CD4-positive, alpha-beta memory T cell (primary cell): ENCODE data around the gene ACTR2. TPM values are rescaled to one million over a fixed set of nuclear protein-coding genes. Genes with fewer than 3 reads are reported as not detected.
"Not testable (repeated sequence)": the region's sequence is repeated elsewhere in the genome, so short reads cannot be mapped to it uniquely, and the experiment has no call there.

Experiments used
- CTCF ChIA-PET: fragments of 350-600 bp; sonication (Branson Sonifier 250); formaldehyde crosslinking; loops from one replicate; lab custom pipeline; 2021; ENCODE audit warnings: inconsistent platforms; ENCODE audit not compliant: partially characterized antibody; lab: Charles Lee
- POLR2A ChIA-PET: fragments of 350-600 bp; sonication (Branson Sonifier 250); formaldehyde crosslinking; loops from one replicate; lab custom pipeline; 2021; ENCODE audit not compliant: partially characterized antibody; lab: Charles Lee
- DNase-seq, 5 donors: peaks; one replicate each; pipeline versions ENCODE4 v3.0.0 to v3.0.0-alpha.2; 2020 to 2022; ENCODE audit warnings: mixed read lengths in 1 of 5
- H3K27ac ChIP-seq: one replicate; pipeline ENCODE4 v1.7.0; 2013; ENCODE audit warnings: low read depth, low read length
- H3K27me3 ChIP-seq: 2 replicates; pipeline ENCODE4 v1.7.0; 2013; ENCODE audit warnings: mild to moderate bottlenecking, low read length, moderate library complexity; ENCODE audit not compliant: insufficient read depth
- H3K36me3 ChIP-seq: 2 replicates; pipeline ENCODE4 v1.7.0; 2013; ENCODE audit warnings: mild to moderate bottlenecking, low read length, moderate library complexity; ENCODE audit not compliant: insufficient read depth
- H3K4me1 ChIP-seq: 2 replicates; pipeline ENCODE4 v1.7.0; 2013; ENCODE audit warnings: mild to moderate bottlenecking, low read length, moderate library complexity; ENCODE audit not compliant: insufficient read depth
- H3K4me3 ChIP-seq, 2 donors: one replicate each; pipeline ENCODE4 v1.7.0; 2013; ENCODE audit warnings: low read length in 2 of 2, mild to moderate bottlenecking in 1 of 2
- H3K9me3 ChIP-seq, 2 donors: one replicate each; pipeline ENCODE4 v1.7.0; 2013; ENCODE audit warnings: low read length in 2 of 2, control low read depth in 1 of 2; ENCODE audit not compliant: control insufficient read depth in 1 of 2
- H3K27ac Mint-ChIP-seq, 7 donors: one replicate each; pipeline ENCODE4 v1.8.0; 2020 to 2021; ENCODE audit warnings: mixed read lengths in 7 of 7, mild to moderate bottlenecking in 6 of 7, inconsistent platforms in 3 of 7, moderate library complexity in 3 of 7
- H3K27me3 Mint-ChIP-seq, 2 donors: one replicate each; pipeline ENCODE4 v1.8.0; 2020 to 2021; ENCODE audit warnings: mixed read lengths in 2 of 2
- H3K36me3 Mint-ChIP-seq, 2 donors: one replicate each; pipeline ENCODE4 v1.8.0; 2020 to 2021; ENCODE audit warnings: mixed read lengths in 2 of 2, inconsistent platforms in 1 of 2, mild to moderate bottlenecking in 1 of 2
- H3K4me1 Mint-ChIP-seq, 4 donors: one replicate each; pipeline ENCODE4 v1.8.0; 2020 to 2021; ENCODE audit warnings: mixed read lengths in 4 of 4, mild to moderate bottlenecking in 1 of 4
- H3K4me3 Mint-ChIP-seq, 8 donors: one replicate each; pipeline ENCODE4 v1.8.0; 2020 to 2021; ENCODE audit warnings: mixed read lengths in 8 of 8, mild to moderate bottlenecking in 7 of 8, moderate library complexity in 6 of 8, inconsistent platforms in 3 of 8
- H3K9me3 Mint-ChIP-seq, 8 donors: one replicate each; pipeline ENCODE4 v1.8.0; 2020 to 2021; ENCODE audit warnings: mixed read lengths in 8 of 8, mild to moderate bottlenecking in 5 of 8, inconsistent platforms in 3 of 8, moderate library complexity in 1 of 8
- intact Hi-C: fragments of 100-400 bp; cut with micrococcal nuclease; formaldehyde crosslinking; loops from one replicate; pipeline ENCODE4 v1.15.1; 2023
- polyA plus RNA-seq, 2 donors: library from polyadenylated mRNA; unstranded; fragments of 300-500 nt; fragmentation: Illumina TruSeq; gene quantifications; one replicate each; pipeline ENCODE4 v1.2.3, GENCODE V29; 2021
- total RNA-seq, 2 experiments: library from RNA; stranded (reverse); gene quantifications; one replicate each; pipeline ENCODE4 v1.2.3, GENCODE V29; 2021

Gene ACTR2
- total and polyA plus RNA-seq, 4 experiments from 2014 or later = 289 to 312 (median 295) TPM

DNA sequence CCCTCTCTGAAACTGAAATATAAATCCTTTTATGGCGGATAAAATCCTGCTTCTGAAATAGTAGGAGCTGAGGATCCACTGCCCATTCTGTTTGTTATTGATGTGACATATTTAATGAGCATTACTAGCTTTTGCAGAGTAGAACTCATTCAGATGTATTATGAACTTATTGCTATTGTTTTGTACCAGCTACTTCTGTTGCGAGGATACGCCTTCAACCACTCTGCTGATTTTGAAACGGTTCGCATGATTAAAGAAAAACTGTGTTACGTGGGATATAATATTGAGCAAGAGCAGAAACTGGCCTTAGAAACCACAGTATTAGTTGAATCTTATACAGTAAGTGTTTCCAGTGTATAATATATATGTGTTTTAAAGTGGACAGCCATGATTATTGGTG, 27.7 kb downstream of the ACTR2 start:
- peaks cover 24 to 69% of the 10 kb centered on the region in 2 donors for H3K36me3 Mint-ChIP-seq

DNA sequence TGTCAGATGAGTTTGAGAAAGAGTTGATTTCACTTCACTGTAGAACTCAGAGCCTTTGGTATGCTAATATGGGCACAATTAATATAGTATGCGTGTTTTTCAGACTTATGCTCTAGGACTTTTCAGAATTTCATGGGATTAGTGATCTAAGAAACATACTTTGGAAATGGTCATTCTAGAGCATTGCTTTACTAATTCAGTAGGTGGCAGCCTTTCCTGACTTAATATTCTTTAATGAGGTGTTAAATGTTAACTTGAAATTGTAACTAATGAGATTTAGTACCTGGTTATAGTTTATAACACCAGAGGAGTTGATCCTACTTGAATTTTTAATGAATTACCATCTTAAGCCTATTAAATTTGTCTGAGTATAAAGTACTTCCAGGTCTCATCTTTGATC, 28.4 kb downstream of the ACTR2 start:
- H3K4me3 ChIP-seq = no peak overlapping the region
- peak overlapping the region in 1 of 7 donors; percentile 32 for H3K27ac Mint-ChIP-seq
- peaks cover 15 to 32% (median 26%) of the 10 kb centered on the region in 4 donors for H3K4me1 Mint-ChIP-seq
- no peaks in the 10 kb centered on the region for H3K4me1 ChIP-seq
- H3K9me3 Mint-ChIP-seq = no peaks in the 10 kb centered on the region
- H3K36me3 Mint-ChIP-seq = peaks cover 19 to 67% of the 10 kb centered on the region in 2 donors
- POLR2A ChIA-PET = no interaction called here
- no peaks in the 10 kb centered on the region for H3K9me3 ChIP-seq
- CTCF ChIA-PET = interaction anchor here (0.8 kb wide), 1 partner anchor 13 kb away, joined by 3 read pairs; no protein-coding TSS in a partner anchor
- H3K36me3 ChIP-seq = peaks cover 41% of the 10 kb centered on the region
- no peaks in the 10 kb centered on the region for H3K27me3 Mint-ChIP-seq
- no peaks in the 10 kb centered on the region for H3K27me3 ChIP-seq
- no peak for DNase-seq
- no peak overlapping the region for H3K27ac ChIP-seq
- H3K4me3 Mint-ChIP-seq = no peak overlapping the region
- intact Hi-C loops = no loop called here

More for the DNA sequence above, 27.7 kb downstream of the ACTR2 start:
- Histone ChIP-seq H3K9me3 (no peaks in the 10 kb centered on the region), H3K4me1 (no peaks in the 10 kb centered on the region), H3K36me3 (peaks cover 41% of the 10 kb centered on the region), H3K27ac (no peak overlapping the region), H3K27me3 (no peaks in the 10 kb centered on the region), H3K4me3 (no peak overlapping the region)
- Mint-ChIP-seq H3K4me3 (no peak overlapping the region), H3K4me1 (peaks cover 16 to 35% (median 25%) of the 10 kb centered on the region in 4 donors), H3K27ac (peak overlapping the region in 1 of 7 donors; percentile 32), H3K9me3 (no peaks in the 10 kb centered on the region), H3K27me3 (no peaks in the 10 kb centered on the region)
- intact Hi-C loops = no loop called here
- POLR2A ChIA-PET = no interaction called here
- no peak for DNase-seq
- CTCF ChIA-PET = no interaction called here

DNA sequence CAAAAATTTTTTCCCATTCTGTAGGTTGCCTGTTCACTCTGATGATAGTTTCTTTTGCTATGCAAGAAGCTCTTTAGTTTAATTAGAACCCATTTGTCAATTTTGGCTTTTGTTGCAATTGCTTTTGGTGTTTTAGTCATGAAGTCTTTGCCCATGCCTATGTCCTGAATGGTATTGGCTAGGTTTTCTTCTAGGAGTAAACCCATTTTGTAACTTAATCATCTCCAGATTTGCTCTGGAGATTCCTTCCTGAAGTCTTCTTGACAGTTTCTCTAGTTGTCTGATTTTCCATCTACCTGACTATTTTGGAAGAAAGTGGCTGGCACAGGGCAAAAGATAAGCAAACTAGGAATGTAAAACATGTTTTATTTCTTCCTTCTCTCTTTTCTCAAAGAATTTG, 30.2 kb downstream of the ACTR2 start:
- POLR2A ChIA-PET = interaction anchor here (1.8 kb wide), 1 partner anchor 30 kb away, joined by 4 read pairs; the partner anchor contains the start of gene ACTR2
- CTCF ChIA-PET, H3K27ac ChIP-seq, H3K9me3 ChIP-seq, H3K4me3 Mint-ChIP-seq, intact Hi-C loops, H3K27me3 Mint-ChIP-seq, H3K9me3 Mint-ChIP-seq, H3K4me3 ChIP-seq, H3K27me3 ChIP-seq, DNase-seq, H3K4me1 ChIP-seq: not testable (repeated sequence)
- Mint-ChIP-seq H3K36me3 (peaks cover 21 to 67% of the 10 kb centered on the region in 2 donors), H3K4me1 (peaks cover 14 to 31% (median 23%) of the 10 kb centered on the region in 4 donors), H3K27ac (peak overlapping the region in 4 of 7 donors; percentile 37 to 75 (median 44))
- H3K36me3 ChIP-seq = peaks cover 37% of the 10 kb centered on the region

DNA sequence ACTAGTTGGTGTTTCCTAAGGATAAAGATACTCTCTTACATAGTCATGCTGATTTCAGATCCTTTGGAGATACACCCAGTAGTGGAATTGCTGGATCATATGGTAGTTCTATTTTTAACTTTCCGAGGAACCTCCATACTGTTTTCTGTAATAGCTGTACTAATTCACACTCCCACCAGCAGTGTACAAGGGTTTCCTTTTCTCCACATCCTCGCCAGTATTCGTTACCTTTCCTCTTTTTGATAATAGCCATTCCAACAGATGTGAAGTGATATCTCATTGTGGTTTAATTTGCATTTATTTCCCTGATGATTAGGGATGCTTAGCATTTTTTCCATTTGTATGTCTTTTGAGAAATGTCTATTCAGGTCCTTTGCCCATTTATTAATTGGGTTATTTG, 34.0 kb downstream of the ACTR2 start:
- Histone ChIP-seq H3K27ac (no peak overlapping the region), H3K27me3 (no peaks in the 10 kb centered on the region), H3K4me3 (no peak overlapping the region), H3K36me3 (peaks cover 38% of the 10 kb centered on the region), H3K9me3 (no peaks in the 10 kb centered on the region), H3K4me1 (peaks cover 4% of the 10 kb centered on the region)
- ChIA-PET POLR2A (no interaction called here), CTCF (no interaction called here)
- DNase-seq = no peak
- Mint-ChIP-seq H3K36me3 (peaks cover 38 to 68% of the 10 kb centered on the region in 2 donors), H3K4me3 (no peak overlapping the region), H3K27ac (peak overlapping the region in 2 of 7 donors; percentile 27 to 51), H3K9me3 (no peaks in the 10 kb centered on the region), H3K4me1 (peaks cover 17 to 35% (median 23%) of the 10 kb centered on the region in 4 donors), H3K27me3 (no peaks in the 10 kb centered on the region)
- intact Hi-C loops = loop anchor here (10.0 kb wide), 1 partner anchor 173 kb away; the partner anchor contains the start of gene SPRED2

DNA sequence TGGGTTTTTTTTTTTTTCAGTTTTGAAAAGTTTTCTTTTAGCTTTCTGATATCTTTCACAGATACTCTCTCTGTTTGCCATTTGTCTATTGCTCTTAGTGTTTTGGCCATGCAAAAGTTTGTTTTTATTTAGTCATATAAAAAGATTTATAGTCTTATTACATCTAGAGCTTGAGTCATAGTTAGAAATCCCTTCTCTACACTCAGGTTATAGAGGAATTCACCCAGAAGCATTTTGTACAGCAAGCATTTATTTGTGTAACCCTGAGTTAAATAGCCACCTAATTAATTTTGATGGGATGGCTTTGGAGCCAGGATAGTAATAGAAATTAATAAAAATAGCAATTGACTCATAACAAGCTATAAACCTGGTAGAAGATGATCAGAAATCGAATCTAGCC, 35.6 kb downstream of the ACTR2 start:
- H3K27me3 Mint-ChIP-seq = no peaks in the 10 kb centered on the region
- H3K4me1 Mint-ChIP-seq = peaks cover 7 to 22% (median 15%) of the 10 kb centered on the region in 4 donors
- H3K27me3 ChIP-seq = no peaks in the 10 kb centered on the region
- H3K36me3 ChIP-seq = peaks cover 47% of the 10 kb centered on the region
- H3K4me1 ChIP-seq = peaks cover 4% of the 10 kb centered on the region
- intact Hi-C loops = loop anchor here (10.0 kb wide), 1 partner anchor 172 kb away; the partner anchor contains the start of gene SPRED2
- ChIA-PET POLR2A (no interaction called here), CTCF (interaction anchor here (1.0 kb wide), 1 partner anchor 290 kb away, joined by 3 read pairs; no protein-coding TSS in a partner anchor)
- H3K9me3 ChIP-seq = no peaks in the 10 kb centered on the region
- no peak for DNase-seq
- no peak overlapping the region for H3K27ac ChIP-seq
- peaks cover 35 to 68% of the 10 kb centered on the region in 2 donors for H3K36me3 Mint-ChIP-seq
- no peak overlapping the region for H3K4me3 Mint-ChIP-seq
- no peak overlapping the region for H3K4me3 ChIP-seq
- H3K9me3 Mint-ChIP-seq = no peaks in the 10 kb centered on the region
- no peak overlapping the region for H3K27ac Mint-ChIP-seq

DNA sequence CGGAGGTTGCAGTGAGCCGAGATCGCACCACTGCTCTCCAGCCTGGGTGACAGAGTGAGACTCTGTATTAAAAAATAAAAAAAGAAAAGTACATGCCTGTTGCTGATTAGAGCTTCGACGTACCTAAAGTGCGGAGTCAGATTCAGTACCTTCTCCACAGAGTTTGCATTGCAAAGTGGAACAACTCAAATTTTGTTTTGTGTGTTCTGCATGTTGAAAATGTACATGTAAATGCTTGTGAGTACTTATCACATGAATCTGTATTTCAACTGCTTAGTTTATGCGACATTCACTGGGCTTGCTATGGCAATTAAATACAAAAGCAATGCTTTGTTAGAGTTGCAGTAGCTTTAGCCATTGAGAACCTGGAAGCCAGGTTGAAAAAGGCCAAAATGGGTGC, 36.4 kb downstream of the ACTR2 start:
- POLR2A ChIA-PET = no interaction called here
- Histone ChIP-seq H3K4me1 (peaks cover 4% of the 10 kb centered on the region), H3K4me3 (no peak overlapping the region), H3K27ac (no peak overlapping the region), H3K9me3 (no peaks in the 10 kb centered on the region), H3K36me3 (peaks cover 53% of the 10 kb centered on the region), H3K27me3 (no peaks in the 10 kb centered on the region)
- DNase-seq = no peak
- intact Hi-C loops = loop anchor here (10.0 kb wide), 1 partner anchor 171 kb away; the partner anchor contains the start of gene SPRED2
- Mint-ChIP-seq H3K4me3 (no peak overlapping the region), H3K9me3 (no peaks in the 10 kb centered on the region), H3K27ac (no peak overlapping the region), H3K27me3 (no peaks in the 10 kb centered on the region), H3K36me3 (peaks cover 37 to 70% of the 10 kb centered on the region in 2 donors), H3K4me1 (peaks cover 0 to 15% (median 10%) of the 10 kb centered on the region in 4 donors)
- CTCF ChIA-PET = interaction anchor here (1.0 kb wide), 1 partner anchor 289 kb away, joined by 3 read pairs; no protein-coding TSS in a partner anchor

DNA sequence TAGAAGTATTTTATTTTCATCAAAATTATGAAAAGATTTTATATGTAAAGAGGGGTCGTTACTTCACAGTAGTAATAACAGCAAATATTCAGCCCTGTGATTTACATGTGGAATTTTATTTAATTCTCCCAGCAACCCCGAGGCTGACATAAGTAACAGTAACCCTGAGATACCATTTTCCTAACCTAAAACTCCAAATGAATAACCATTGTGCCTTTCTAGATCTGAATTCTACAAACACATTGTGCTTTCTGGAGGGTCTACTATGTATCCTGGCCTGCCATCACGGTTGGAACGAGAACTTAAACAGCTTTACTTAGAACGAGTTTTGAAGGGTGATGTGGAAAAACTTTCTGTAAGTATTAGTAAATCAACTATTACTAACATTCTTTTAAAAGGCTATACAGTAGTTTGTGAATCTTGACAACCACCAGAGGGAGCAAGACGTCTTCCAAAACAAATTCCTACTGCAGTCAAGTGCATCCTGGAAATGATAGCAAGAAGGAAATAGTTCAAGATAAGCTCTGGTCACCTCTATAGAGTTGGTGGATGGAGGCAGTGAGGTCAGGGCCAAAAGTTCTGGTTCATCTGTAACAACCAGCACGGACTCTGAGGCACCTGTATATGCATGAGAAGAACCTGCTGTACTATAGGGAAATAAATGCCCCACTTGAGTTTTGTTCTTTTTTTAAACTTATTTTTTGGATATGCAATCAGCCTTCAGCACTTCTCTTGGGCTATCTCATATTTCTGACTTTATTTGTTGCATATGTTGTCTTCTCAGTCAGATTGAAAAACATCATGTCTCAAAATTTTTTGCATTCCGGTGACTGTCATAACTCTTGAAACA, 37.4 kb downstream of the ACTR2 start:
- H3K4me1 Mint-ChIP-seq = peaks cover 0 to 14% (median 11%) of the 10 kb centered on the region in 4 donors
- peaks cover 40 to 71% of the 10 kb centered on the region in 2 donors for H3K36me3 Mint-ChIP-seq
- H3K9me3 ChIP-seq = no peaks in the 10 kb centered on the region
- no peak overlapping the region for H3K4me3 Mint-ChIP-seq
- H3K36me3 ChIP-seq = peaks cover 56% of the 10 kb centered on the region
- intact Hi-C loops = loop anchor here (1.0 to 10.0 kb wide), 4 partner anchors 36 to 308 kb away; partner anchors contain the start of gene SPRED2
- H3K27me3 ChIP-seq = no peaks in the 10 kb centered on the region
- H3K4me1 ChIP-seq = peaks cover 4% of the 10 kb centered on the region
- DNase-seq = peak in 4 of 5 donors; percentile 8 to 36 (median 26)
- H3K4me3 ChIP-seq = no peak overlapping the region
- H3K27ac Mint-ChIP-seq = peak overlapping the region in 3 of 7 donors; percentile 2 to 52 (median 9)
- ChIA-PET POLR2A (no interaction called here), CTCF (interaction anchor here (0.7 to 2.1 kb wide), 8 partner anchors 15 to 309 kb away, joined by 3 to 10 read pairs (median 3); no protein-coding TSS in a partner anchor)
- no peaks in the 10 kb centered on the region for H3K27me3 Mint-ChIP-seq
- H3K27ac ChIP-seq = no peak overlapping the region
- H3K9me3 Mint-ChIP-seq = peaks cover 0 to 2% (median 0%) of the 10 kb centered on the region in 8 donors
